Measurements from ENCODE around the gene EIF4B. TPM values are rescaled to one million over a fixed set of nuclear protein-coding genes. Genes with fewer than 3 reads are reported as not detected.

Gene EIF4B
- total RNA-seq, 1 experiment from 2014 or later = 809 TPM

GRCh38 chr12:53061404-53062010, 55.3 kb downstream of the EIF4B start:
- Histone ChIP-seq H3K9me3 (ENCODE audit: control insufficient read depth in 1 of 2, insufficient read depth in 1 of 2, low read depth in 1 of 2, low read length in 2 of 2) (no peaks in the 10 kb centered on the region), H3K27ac (ENCODE audit: low read depth, low read length) (peak overlapping the region; percentile 45), H3K9ac (ENCODE audit: low read length) (peak overlapping the region; percentile 39), H3K36me3 (ENCODE audit: control insufficient read depth in 1 of 2, insufficient read depth in 2 of 2, low read length in 2 of 2) (peaks cover 3 to 25% of the 10 kb centered on the region in 2 experiments; a peak in 3 of 4 replicates), H3K27me3 (ENCODE audit: insufficient read depth, low read length) (no peaks in the 10 kb centered on the region), H4K20me1 (ENCODE audit: insufficient read depth) (peaks cover 3% of the 10 kb centered on the region; the same call in 1 of the 2 replicates), H3K9me2 (ENCODE audit: insufficient read depth) (no peaks in the 10 kb centered on the region), H3K4me2 (ENCODE audit: low read length) (peak overlapping the region; percentile 76), H3K4me1 (ENCODE audit: control insufficient read depth in 1 of 2, insufficient read depth in 2 of 2, low read length in 2 of 2) (peaks cover 23 to 35% of the 10 kb centered on the region in 2 experiments), H2AFZ (ENCODE audit: low read depth, low read length, poor library complexity, severe bottlenecking) (no peak overlapping the region), H3K79me2 (ENCODE audit: insufficient read depth, low read length) (no peaks in the 10 kb centered on the region), H3K4me3 (replicated peaks in 1 of 2; ENCODE audit: low read depth in 1 of 2, low read length in 2 of 2) (no peak overlapping the region)
- BruUV-seq (replicated peaks) = no TSS peak
- intact Hi-C loops (cut with micrococcal nuclease) = loop anchor here (10.0 kb wide), 1 partner anchor 223 kb away; no protein-coding TSS in a partner anchor
- CTCF ChIA-PET = interaction anchor here (0.5 to 1.7 kb wide), 15 partner anchors 8 to 177 kb away, joined by 3 to 20 read pairs (median 5); partner anchors contain the start of gene SPRYD3
- POLR2A ChIA-PET = interaction anchor here (0.9 to 1.9 kb wide), 8 partner anchors 7 to 91 kb away, joined by 3 to 8 read pairs (median 4); partner anchors contain the start of gene SPRYD3
- TF ChIP-seq SP1 (IDR thresholded peaks at IDR 0.05; ENCODE audit: low read depth) (no peak), EZH2 (IDR thresholded peaks at IDR 0.05) (no peak), CTCF (IDR thresholded peaks at IDR 0.05 in 2 of 3, conservative IDR thresholded peaks at IDR 0.05 in 1 of 3; ENCODE audit: borderline replicate concordance in 1 of 3, insufficient read depth in 1 of 3, low read depth in 2 of 3, low read length in 2 of 3) (peak in 2 of 3 experiments; percentile 66 to 75; a peak in 4 of 6 replicates), POLR2AphosphoS5 (IDR thresholded peaks at IDR 0.05; ENCODE audit: low read depth, low read length) (peak; percentile 34; the same call in 1 of the 2 replicates), TCF7L2 (IDR thresholded peaks at IDR 0.05; ENCODE audit: borderline replicate concordance, extremely low read depth, insufficient read depth, insufficient read length) (peak; percentile 83), SIN3A (IDR thresholded peaks at IDR 0.05; ENCODE audit: low read depth) (no peak), POLR2A (IDR thresholded peaks at IDR 0.05; ENCODE audit: borderline replicate concordance, extremely low read depth, insufficient read depth, insufficient read length) (no peak), EZH2phosphoT487 (IDR thresholded peaks at IDR 0.05; ENCODE audit: borderline replicate concordance) (no peak)
- RAD21 ChIA-PET (ENCODE audit: low non-redundant PET in 1 of 2, low total read pairs in 2 of 2, uncharacterized antibody in 2 of 2, unreplicated experiment in 2 of 2) = interaction anchor here (1.0 to 1.3 kb wide), 5 partner anchors 13 to 176 kb away, joined by 3 to 7 read pairs (median 5); no protein-coding TSS in a partner anchor
- ATAC-seq (peak; percentile 77), DNase-seq (ENCODE audit: low read depth, low spot score) (peak; percentile 63)

Data from HCT116 (cell line).